ENCODE data around the gene PSMC3IP.
"Not testable (repeated sequence)": the region's sequence is repeated elsewhere in the genome, so short reads cannot be mapped to it uniquely, and the experiment has no call there.

The PSMC3IP gene

GRCh38 chr17:42577532-42578281 lies at the start of gene PSMC3IP:
PSMC3IP (minus strand) TSS chr17:42577729; CDS start chr17:42577686, 43 bp downstream.
- DNase-seq, result peak; percentile 98

DNA sequence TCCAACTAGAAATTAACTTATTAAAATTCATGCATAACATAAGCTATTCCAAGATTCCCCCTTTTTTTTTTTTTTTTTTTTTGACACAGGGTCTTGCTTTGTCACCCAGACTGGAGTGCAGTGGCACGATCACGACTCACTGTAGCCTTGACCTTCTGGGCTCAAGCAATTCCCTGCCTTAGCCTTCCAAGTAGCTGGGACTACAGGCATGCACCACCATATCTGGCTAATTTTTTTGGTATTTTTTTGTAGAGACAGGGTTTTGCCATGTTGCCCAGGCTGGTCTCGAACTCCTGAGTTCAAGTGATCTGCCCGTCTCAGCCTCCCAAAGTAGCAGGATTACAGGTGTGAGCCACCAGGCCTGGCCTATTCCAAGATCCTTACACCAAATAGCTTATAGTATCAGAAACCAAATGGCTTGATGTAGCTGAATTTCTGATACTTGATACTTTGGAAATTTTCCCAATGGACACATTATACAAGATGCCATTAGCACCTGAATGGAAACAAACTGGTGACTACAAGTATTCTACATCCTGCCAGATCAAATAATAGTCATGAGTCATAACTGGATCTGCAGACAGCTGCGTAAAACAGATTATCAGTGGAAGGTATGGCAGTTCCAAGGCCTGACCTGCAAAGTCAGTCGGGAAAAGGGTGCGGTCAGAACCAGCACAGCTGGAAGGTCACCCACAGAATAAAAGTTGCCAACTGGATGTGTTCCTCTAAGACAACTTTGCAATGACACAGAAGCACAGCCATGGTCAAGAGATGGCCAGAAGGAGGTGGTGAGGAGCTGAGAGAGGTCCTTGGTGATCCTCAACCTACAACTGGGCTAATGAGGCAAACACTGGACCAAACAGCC lies 46.4 kb upstream of the PSMC3IP start:
- peak; percentile 60 for DNase-seq

DNA sequence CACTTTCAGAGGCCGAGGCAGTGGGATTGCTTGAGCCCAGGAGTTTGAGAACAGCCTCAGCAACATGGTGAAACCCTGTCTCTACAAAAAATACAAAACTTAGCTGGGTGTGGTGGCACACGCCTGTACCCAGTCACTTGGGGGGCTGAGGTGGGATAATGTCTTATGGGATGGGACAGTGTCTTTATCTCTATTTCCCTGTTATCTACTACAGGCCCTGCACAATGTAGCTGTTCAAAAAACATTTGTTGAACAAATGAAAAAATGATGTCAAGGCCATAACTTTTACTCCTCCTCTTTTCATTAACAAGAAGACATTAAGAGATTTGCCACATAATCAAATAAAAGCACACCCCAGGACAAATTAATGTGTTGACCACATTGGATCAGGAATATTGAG lies 45.7 kb upstream of the PSMC3IP start:
- no peak for DNase-seq

- DNase-seq, result not testable (repeated sequence)
Observed at GRCh38 chr17:42621987-42622386, 44.5 kb upstream of the PSMC3IP start.

- peak; percentile 72 for DNase-seq
Observed at GRCh38 chr17:42618442-42619150, 41.1 kb upstream of the PSMC3IP start.

DNA sequence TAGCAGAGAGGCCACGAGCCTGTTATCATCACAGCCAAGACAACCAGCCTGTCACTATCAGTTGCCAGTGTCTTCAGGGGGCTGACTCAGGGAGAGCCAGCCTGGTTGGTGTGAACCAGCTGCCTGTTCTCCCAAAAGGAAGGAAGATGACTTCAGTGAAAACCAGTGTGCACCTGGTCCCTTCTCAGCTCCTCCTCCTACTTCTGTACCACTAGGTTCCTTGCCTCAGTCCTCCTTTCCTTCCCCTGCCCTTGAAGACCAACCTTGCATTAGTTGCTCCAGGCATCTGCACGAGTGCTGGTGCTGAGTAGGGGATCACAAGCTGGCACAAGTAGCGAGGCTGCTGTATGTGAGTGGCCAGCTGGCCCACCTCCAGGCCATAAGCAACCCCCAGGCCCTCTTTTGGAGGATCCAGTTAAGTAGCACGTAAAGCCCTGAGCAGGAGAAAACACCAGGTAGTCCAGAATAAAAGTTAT lies 40.5 kb upstream of the PSMC3IP start:
- DNase-seq, result peak; percentile 44

DNA sequence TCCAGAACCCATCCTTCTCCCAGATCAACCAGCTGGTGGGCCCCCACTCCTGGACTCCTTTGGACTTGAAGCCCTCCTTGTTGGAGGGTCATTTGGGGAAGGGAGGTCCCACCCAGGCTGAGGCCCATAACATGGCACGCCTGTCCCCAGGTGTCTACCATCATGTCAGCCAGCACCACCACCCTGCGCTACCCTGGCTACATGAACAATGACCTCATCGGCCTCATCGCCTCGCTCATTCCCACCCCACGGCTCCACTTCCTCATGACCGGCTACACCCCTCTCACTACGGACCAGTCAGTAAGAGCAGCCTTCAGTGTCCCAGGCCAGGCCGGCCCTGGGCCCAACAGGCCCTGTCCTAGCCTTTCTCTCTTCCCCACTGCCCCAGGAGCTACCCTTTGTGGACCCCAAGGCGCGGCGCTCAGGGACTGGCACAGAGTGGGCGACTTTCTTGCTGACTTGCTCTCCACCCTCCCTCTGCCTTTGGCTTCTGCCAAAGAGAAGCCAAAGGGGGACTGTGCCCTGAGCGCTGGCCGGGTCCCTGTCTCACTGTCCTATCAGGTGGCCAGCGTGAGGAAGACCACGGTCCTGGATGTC lies 36.3 kb upstream of the PSMC3IP start:
- no peak for DNase-seq

- no peak for DNase-seq
Observed at GRCh38 chr17:42612013-42612412, 34.5 kb upstream of the PSMC3IP start.

DNA sequence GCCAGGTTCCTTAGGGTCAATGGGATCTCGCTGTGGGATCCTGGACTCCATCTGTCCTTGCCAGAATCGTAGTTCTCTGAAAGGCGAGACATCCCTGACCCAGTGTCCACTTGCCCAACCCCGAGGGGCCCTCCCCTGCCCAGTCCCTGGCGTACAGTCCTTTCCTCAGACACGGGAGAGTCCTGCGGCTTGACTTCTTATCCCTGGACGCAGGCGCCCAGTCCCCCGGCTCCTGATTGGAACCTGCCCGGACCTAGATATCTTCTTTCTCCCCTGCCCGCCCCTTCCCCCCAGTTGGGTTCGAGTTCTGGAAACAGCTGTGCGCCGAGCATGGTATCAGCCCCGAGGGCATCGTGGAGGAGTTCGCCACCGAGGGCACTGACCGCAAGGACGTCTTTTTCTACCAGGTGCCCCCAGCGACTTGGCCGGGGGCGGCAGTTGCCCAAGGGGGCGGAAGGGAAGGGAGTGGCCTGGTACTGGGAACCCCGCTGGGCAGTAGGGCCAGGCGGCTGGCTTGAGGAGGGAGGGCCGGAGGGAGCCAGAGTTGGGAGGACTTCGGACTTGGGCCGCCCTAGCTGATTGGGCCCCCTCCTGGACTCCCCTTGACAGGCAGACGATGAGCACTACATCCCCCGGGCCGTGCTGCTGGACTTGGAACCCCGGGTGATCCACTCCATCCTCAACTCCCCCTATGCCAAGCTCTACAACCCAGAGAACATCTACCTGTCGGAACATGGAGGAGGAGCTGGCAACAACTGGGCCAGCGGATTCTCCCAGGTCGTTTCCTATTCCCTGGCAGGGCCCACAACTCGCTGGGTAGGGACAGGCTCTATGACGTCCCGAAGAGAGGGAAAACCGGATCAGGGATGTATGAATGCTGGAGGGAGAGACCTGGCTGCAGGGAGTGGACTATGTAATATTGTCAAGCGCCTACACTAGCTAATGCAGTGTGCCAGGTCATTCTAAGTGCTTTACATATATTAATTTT lies 32.6 kb upstream of the PSMC3IP start:
- DNase-seq, result not testable (repeated sequence)

- peak; percentile 99 for DNase-seq
Observed at GRCh38 chr17:42609182-42609813, 31.8 kb upstream of the PSMC3IP start, which contains the start of the genes RETREG3 and TUBG1. RETREG3 (minus strand) TSS chr17:42609374; CDS start chr17:42609324, 50 bp downstream. TUBG1 (plus strand) TSS chr17:42609683; CDS start chr17:42609738, 55 bp downstream.

DNA sequence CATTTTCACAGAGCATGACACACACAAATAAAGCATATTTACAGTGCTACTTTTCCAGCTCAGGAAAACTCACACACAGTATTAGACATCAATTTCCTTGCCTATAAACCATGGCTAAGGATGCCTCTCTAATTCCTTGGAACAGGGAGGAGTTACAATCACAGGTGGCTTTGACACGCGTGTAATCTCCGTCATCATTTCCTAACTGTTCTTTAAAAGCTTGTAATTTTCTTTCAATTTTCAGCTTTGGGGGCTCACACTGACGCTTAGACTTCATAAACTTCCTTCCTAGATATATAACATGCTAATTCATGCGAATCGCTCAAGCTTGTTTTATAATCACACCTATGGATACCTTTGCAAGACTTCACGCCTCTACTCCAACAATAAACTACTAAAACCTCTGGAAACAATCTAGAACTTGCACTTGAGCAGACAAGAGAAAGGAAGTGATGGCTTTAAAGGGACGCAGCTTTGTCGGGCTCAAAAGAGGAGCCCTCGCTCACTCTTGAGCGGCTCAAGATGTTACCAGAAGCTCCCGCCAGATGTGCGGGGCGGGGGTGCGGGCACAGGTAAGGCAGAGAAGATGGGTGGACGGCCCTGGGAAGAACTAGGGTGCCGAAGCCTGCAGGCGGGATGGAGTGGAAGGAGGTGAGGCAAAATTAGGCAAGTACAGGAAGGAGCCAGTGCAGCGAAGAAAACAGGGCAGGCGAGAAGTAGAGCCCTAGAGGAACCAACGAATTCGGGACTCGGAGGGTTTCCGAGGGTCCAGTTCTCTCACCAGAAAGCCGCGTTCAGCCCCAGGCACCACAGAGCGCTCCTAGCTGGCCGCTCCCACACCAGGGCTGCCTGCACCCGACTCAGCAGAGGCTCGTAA lies 31.0 kb upstream of the PSMC3IP start:
- peak; percentile 57 for DNase-seq

DNA sequence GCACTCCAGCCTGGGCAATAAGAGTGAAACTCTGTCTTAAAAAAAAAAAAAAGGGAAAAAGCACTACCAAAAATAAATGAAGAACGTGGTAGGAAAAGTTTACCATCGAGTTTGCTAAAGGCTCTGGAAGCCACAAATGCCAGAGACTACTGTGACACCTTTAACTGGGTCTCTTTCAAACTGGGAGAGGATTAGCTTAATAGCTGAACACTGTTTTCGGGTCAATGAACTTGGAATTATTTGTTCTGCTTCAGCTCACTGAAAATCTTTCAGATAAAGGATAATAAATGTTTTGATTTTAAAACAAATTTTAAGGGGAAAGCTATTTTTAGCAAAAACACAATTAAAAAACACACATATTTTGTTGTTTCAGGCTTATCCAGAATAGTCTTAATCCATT lies 30.2 kb upstream of the PSMC3IP start:
- no peak for DNase-seq

GRCh38 chr17:42603318-42603717 lies 25.8 kb upstream of the PSMC3IP start:
- DNase-seq, result no peak

GRCh38 chr17:42598905-42599304 lies 21.4 kb upstream of the PSMC3IP start:
- DNase-seq, result no peak

DNA sequence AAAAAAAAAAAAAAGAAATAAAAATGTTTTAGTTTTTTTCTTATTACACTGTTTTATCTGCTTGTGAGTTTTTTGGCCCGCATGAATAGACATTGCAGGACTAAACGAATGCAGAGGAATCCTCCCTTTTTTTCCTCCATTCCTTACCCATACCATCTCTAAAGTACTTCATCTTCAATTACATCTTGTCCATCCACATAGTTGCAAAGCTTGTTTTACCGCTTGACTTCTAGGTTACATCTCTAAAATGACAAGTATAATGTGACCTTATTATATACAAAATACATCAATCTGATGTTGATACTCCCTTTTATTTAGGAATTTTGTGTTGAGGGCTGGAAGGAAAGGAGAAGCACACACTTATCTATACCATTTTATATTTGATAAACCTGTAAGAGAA lies 18.9 kb upstream of the PSMC3IP start:
- no peak for DNase-seq

GRCh38 chr17:42591411-42591810 lies 13.9 kb upstream of the PSMC3IP start:
- no peak for DNase-seq

DNA sequence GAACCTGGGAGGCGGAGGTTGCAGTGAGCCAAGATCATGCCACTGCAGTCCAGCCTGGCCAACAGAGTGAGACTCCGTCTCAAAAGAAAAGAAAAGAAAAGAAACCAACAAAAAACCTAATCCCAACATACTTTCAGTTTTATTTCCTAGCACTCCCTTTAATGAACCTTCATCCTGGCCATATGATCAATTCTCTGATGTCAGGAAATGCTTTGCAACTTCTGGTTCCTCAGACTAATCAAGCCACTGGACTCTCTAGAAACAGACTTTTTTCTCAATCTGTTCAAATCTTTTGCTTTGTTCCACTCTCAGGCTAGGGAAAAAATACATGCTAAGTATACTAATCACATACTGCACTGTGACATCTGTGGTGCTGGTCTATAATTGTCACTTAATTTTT lies 13.4 kb upstream of the PSMC3IP start:
- DNase-seq, result no peak

GRCh38 chr17:42586514-42587230 lies 9.1 kb upstream of the PSMC3IP start:
- DNase-seq, result no peak

- no peak for DNase-seq
Observed at GRCh38 chr17:42585353-42585752, 7.8 kb upstream of the PSMC3IP start.

All from OCI-M1 (cell line).